ENCODE measurements around the gene LRP10.
"Not testable (repeated sequence)": the region's sequence is repeated elsewhere in the genome, so short reads cannot be mapped to it uniquely, and the experiment has no call there.

- not testable (repeated sequence) for TF ChIP-seq CTCF, POLR2A, POLR2AphosphoS5 (IDR thresholded peaks at IDR 0.05)
Measured at GRCh38 chr14:22860377-22860776, 11.2 kb upstream of the LRP10 start.

Data from prostate gland (tissue), 2 donors.